GM18511 (cell line): ENCODE measurements around the gene IGF1R.
A peak's percentile ranks its signal among the peaks of the same experiment; 100 is the strongest.

ENCODE experiments used
- ATAC-seq: cut with Tn5 transposase; IDR thresholded peaks from one replicate; pipeline ENCODE4 v1.9.1; 2021; ENCODE audit warnings: mild to moderate bottlenecking, moderate library complexity; ENCODE audit not compliant: unreplicated experiment

Gene IGF1R

GRCh38 chr15:98815207-98815606 lies 166.9 kb downstream of the IGF1R start:
- no peak for ATAC-seq

DNA sequence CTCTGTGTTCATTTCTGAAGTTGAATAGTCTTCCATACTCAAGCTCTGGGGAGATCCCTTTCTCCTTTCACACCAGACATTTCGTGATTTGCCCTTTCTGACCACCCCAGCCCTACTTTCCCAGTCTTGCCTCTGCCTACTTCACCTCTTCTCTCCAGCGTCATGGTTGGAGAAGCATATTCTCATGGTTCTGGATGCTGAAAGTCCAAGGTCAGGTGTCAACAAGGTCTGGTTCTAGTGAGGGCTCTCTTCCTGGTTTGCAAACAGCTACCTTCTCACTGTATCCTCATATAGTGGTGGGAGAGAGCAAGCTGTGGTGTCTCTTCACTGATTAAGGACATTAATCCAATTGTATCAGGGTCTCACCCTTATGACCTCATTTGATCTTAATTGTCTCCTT lies 169.4 kb downstream of the IGF1R start:
- ATAC-seq: no peak

GRCh38 chr15:98823012-98823458 lies 174.7 kb downstream of the IGF1R start:
- no peak for ATAC-seq

DNA sequence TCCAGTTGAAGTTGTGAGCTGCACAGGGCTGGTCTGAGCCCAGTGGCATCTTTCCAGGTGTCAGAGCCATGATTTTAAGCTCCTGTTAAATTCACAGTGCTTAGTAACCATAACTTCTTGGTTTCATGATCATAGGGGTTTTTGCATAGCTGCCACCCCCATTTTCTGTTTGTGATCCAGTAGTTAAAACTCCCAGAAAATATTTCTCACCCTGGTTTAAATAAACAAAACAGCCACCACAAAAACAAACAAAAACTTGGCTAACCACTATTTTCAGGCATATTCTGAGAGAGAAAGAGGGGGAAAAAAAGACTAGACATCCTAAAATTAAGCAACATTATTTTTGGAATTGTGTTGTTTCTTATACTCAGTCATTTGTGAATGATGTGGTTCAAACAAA lies 175.3 kb downstream of the IGF1R start:
- ATAC-seq: no peak

- ATAC-seq: no peak
Measured at GRCh38 chr15:98824595-98824994, 176.3 kb downstream of the IGF1R start.

DNA sequence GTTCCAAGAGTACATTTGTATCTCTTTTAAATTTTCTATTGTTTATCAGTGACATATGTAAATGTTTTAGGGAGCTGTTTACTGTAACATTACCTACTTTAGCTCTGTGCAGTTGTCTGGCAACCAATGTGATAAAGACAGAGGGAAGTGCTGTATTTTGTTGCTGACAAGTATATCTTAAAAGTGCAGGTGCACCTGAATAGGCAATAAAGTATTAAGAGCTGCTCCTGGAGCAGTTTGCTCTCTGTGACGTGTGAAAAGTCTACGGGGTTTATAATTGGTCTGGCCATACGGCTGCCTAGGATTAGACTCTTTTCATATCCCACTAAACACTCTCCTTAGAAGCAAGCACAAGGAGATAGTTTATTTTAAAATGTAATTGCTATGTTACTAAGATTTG lies 178.3 kb downstream of the IGF1R start:
- no peak for ATAC-seq

DNA sequence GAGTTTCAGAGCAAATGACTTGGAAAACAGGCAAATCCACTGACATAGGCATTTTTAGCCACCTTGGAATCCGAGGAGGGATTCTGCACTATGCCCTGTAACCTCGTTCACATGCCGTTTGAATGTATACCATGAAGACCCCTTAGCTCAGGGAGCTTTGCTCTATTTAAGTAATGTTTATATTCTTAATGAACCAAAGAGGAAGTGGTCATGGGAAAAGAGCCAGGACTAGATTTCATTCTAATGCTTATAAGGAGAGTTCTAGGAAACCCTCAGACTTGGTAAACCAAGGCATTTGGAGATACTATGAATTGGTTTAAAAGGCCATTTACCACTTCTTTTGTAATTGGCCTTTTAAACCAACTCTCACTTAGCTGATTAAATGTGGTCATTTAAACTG lies 178.9 kb downstream of the IGF1R start:
- no peak for ATAC-seq

DNA sequence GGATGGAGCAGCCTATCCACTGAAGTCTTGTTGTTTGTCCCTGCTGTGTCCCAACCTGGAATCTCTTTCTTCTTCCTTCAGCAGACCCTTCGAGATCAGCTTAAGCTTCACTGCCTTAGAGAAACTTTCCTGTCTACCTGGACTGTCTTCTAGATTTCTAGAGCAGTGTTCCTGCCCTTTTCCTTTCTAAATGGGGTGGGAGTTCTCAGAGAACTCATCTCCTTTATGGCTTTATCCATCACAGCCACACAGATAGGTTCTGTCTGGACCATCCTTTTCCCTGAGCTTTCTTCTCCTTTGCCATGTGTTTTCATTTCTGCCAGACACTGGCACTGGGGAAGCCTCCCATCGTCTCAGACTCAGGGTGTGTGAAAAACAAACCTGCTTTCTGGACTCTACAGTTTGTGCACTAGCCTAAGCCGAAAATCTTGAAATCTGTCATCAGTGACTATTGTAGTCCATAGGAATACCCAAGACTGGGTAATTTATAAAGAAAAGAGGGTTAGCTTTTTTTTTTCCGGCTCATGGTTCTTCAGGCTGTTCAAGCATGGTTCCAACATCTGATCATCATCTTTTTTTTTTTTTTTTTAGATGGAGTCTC lies 181.8 kb downstream of the IGF1R start:
- ATAC-seq: no peak

DNA sequence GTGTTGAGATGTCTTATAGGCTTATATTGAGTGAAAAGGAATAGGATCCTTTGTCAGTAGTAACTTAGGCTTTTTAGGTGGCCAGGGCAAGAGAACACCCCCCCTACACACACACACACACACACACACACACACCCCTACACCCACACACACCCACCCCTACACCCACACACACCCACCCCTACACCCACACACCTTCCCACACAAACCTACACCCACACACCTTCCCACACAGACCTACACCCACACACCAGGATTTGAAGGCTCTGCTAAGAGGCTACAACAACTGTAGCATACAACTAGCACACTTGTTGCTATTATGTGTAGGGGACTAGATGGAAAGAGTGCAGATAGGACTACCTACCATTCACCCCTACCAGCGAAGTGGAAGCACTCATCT lies 186.6 kb downstream of the IGF1R start:
- no peak for ATAC-seq

- ATAC-seq: no peak
Measured at GRCh38 chr15:98835876-98836275, 187.5 kb downstream of the IGF1R start.

DNA sequence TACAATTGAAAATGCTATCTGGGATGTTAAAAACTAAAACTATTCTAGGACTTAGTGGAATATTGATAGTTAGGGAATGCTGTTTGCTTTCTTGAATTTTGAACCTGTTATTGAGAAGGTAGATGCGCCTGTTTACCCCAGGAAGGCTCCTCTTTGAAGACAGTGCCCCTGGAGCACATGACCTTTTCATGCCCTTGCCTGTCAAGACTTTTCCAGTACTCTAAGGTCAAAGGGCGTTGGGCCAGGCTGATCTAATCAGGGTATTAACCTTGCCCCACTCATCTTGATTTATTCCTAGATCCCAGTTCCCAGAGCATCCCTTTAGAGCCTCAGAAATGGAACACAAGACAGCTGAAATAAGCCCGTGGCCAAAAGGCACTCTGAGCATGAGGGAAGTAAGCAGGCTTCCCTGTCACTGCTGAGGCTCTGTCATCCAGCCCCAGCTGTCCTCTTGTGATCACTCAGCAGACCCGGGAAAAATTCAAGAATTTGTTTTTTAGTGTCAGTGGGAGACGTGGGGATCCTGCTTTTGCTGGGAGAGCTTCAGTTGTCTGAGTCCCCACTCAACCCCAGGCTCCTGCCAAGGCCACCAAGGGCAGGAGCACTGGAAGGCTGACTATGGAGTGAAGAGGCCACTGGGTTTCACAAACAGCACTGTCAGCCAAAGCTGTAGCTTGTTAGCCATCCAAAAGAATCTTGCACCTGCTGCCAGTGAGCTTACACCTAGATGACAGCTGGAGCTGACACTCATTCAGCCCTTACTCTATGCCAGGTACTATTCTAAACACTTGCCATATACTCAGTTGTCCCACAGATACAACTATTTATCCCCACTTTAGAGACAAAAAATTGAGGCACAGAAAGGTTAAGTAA lies 190.3 kb downstream of the IGF1R start:
- ATAC-seq: no peak

DNA sequence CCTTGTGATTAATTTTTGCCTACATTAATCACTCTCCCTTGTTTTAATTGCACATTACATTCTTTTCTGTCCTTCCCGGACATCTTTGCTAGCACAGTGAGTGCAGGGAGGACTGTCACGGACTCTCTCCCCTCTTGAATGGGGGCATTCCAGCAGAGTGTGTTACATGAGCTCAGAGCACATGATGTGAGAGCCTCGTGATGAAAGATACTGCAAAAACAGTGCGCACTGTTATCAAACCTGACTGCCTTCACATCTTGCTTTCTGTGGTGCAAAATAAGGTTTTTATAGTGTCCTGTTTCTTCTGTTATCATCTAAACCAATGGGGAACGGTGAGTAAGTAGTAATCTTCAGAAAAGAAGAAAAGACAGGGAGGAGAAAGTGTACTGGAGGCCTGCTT lies 191.7 kb downstream of the IGF1R start:
- no peak for ATAC-seq

DNA sequence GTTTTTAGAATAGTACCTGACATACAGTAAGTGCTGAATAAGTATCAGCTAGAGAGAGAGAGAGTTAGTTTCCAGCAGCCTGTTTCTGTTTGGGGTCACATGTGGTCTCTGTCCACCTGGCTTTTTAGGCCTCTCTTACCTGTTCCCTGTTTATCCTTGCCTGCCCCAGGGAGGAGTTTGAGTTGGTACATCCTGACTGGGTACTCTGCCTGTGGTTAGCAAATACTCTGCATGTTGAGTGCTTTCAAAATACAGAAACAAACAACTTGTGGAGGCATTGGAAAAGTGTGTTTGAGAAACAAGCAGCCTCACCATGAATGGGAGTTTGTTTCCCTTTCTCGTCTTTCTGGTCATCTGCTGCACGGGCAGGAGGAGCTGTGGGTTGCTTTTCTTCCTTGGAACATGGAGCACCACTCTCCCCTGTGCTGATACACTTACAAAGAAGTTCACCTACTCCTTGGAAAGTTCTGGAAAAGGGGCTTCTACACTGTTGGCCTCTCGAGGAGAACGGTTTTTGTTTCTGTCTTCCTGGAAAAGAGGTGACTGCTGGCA lies 193.2 kb downstream of the IGF1R start:
- ATAC-seq: no peak

- ATAC-seq: no peak
Measured at GRCh38 chr15:98842192-98842972, 194.0 kb downstream of the IGF1R start.

GRCh38 chr15:98842973-98843285 lies 194.6 kb downstream of the IGF1R start:
- no peak for ATAC-seq

DNA sequence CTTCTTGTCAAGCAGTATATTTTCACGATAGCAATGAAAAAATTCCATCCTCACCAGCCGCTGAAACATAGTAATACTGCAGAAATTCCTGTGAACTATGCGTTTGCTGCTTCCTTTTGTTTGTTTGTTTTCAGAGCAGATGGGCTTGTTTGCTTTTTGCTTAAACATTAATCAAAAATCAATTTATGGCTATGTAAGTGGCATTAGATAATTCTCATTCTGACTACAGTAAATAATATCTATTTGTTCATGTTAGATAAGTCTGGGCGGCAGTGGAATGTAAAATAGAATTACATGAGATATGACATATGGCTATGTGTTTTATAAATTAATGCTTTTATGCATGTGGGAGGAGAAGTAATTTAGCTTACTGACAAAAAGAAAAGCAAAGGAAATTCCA lies 195.5 kb downstream of the IGF1R start:
- ATAC-seq: no peak

DNA sequence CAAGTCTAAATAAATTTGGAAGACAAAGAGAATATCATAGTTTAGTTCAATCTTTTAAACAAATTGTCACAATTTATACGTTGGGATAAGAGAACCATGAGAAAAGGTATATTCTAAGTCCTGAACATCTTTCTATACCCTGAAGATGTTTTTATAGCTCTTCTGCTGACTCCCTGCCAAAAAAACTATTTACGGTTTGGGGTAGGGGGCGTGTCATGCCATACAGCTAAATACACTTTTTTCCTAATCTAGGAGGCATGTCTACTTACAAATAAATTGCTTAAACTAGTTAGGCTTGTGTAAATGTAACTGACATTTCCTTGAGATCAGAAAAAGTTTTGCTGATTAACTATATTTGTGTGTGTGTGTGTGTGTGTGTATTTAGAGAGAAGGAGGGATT lies 195.9 kb downstream of the IGF1R start:
- ATAC-seq: no peak

DNA sequence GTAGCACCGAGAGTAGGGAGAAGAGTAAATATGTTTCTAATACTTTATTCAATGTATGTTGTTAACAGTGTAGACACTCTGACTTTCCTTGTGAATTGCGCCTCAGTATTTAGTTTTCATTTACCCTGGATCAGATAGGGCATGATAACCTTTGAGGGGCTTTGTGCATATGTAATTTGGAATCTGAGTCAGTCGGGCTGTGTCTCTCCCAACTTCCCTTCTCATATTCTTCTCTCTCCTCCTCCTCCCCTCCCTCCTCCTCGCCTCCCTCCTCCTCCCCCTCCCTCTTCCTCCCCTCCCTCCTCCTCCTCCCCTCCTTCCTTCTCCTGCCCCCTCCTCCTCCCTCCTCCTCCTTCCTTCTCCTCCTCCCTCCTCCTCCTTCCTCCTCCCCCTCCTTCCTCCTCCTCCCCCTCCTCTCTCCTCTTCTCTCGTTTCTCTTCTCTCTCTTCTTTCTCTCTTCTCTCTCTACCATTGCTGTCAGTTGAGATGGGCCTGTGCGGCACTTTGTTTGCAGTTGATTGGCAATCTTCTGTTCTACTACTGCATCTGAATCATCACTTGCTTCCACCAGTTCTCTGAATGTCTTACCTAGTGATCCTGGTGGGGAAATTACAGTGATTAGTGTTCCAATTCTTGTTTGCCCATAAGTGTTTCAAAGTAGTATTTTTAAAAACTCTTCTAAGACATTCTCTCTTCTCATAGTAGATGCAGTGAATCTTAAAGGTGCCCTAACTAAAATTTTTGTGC lies 197.0 kb downstream of the IGF1R start:
- no peak for ATAC-seq

DNA sequence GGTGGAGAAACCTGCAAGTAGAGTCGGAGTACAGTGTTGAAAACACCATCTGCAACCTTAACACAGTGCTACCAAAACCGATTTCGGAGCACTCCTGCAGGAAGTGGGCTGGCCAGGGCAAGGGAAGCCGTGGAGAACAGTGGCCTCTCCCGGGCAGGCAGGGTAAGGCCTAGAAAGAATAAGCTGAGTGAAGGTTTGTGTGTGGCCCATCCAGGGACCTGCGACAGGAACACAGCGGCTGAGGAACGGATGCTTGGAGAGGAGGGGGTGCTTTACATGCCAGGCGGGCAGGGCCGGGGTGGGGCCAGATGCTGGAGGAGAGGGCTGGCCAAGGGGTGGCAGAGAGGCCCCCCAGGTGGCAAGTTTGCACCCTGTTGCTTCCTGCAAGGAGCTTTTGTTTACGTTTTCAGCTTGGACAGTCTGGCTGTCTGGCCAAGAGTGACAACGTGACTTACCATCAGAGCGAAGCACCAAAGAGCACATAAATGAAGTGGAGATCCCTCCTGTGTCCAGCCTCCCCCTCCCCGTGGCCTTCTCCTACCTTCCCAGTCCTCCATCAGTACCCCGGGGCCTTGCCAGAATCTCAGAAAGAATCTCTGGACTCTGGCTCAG lies 202.7 kb downstream of the IGF1R start:
- peak; percentile 45 for ATAC-seq

- ATAC-seq: peak; percentile 37
Measured at GRCh38 chr15:98853161-98853560, 204.8 kb downstream of the IGF1R start.
